BLaER1 treated with 17β-estradiol and CSF1 and Interleukin-3, amounts not matched to agents 10 nM and 100 nM (cell line): ENCODE results near the gene PKP1.

Source experiments
- H3K27ac ChIP-seq, 11 experiments: shearing (Covaris generic); formaldehyde crosslinking; 2 replicates each; pipeline ENCODE4 v1.8.1; 2022
- H3K27me3 ChIP-seq, 11 experiments: shearing (Covaris generic); formaldehyde crosslinking; 2 replicates each; pipeline ENCODE4 v1.8.1; 2022
- H3K36me3 ChIP-seq, 11 experiments: shearing (Covaris generic); formaldehyde crosslinking; 2 replicates each; pipeline ENCODE4 v1.8.1; 2022
- H3K4me1 ChIP-seq, 10 experiments: shearing (Covaris generic); formaldehyde crosslinking; 2 replicates each; pipeline ENCODE4 v1.8.1; 2022
- H3K4me2 ChIP-seq, 11 experiments: shearing (Covaris generic); formaldehyde crosslinking; 2 replicates each; pipeline ENCODE4 v1.8.1; 2022
- H3K4me3 ChIP-seq, 10 experiments: shearing (Covaris generic); formaldehyde crosslinking; 2 replicates each; pipeline ENCODE4 v1.8.1; 2022
- H3K9ac ChIP-seq, 11 experiments: shearing (Covaris generic); formaldehyde crosslinking; 2 replicates each; pipeline ENCODE4 v1.8.1; 2022
- H3K9me3 ChIP-seq, 11 experiments: shearing (Covaris generic); formaldehyde crosslinking; replicated peaks in 1 of 11; 2 replicates each; pipeline ENCODE4 v1.8.1; 2022
- H4K20me1 ChIP-seq, 11 experiments: shearing (Covaris generic); formaldehyde crosslinking; 2 replicates each; pipeline ENCODE4 v1.8.1; 2022
- Cebpa-rat ChIP-seq, 11 experiments: shearing (Covaris generic); IDR thresholded peaks; 2 replicates each; pipeline ENCODE4 v1.8.1; 2022

Gene PKP1

GRCh38 chr1:201274616-201275252, 8.6 kb upstream of the PKP1 start:
- H3K9me3 ChIP-seq: no peaks in the 10 kb centered on the region
- H3K27me3 ChIP-seq: no peaks in the 10 kb centered on the region
- H4K20me1 ChIP-seq: no peaks in the 10 kb centered on the region
- H3K27ac ChIP-seq: peak overlapping the region in 2 of 11 experiments; percentile 28 to 39; a peak in 2 of 22 replicates
- no peak for TF ChIP-seq Cebpa-rat (IDR thresholded peaks at IDR 0.05)
- H3K4me1 ChIP-seq: peaks cover 0 to 22% (median 9%) of the 10 kb centered on the region in 10 experiments; a peak in 14 of 20 replicates
- no peak overlapping the region; a peak in 1 of 22 replicates for H3K9ac ChIP-seq
- H3K4me3 ChIP-seq: no peak overlapping the region
- peak overlapping the region in 5 of 11 experiments; percentile 3 to 69 (median 36); a peak in 6 of 22 replicates for H3K4me2 ChIP-seq
- H3K36me3 ChIP-seq: no peaks in the 10 kb centered on the region

GRCh38 chr1:201275253-201275666, 8.0 kb upstream of the PKP1 start:
- Histone ChIP-seq H3K9me3 (no peaks in the 10 kb centered on the region), H3K27me3 (no peaks in the 10 kb centered on the region), H3K4me1 (peaks cover 0 to 18% (median 9%) of the 10 kb centered on the region in 10 experiments; a peak in 14 of 20 replicates), H3K4me3 (no peak overlapping the region), H4K20me1 (no peaks in the 10 kb centered on the region), H3K9ac (no peak overlapping the region), H3K4me2 (peak overlapping the region in 9 of 11 experiments; percentile 10 to 69 (median 20); a peak in 11 of 22 replicates), H3K36me3 (no peaks in the 10 kb centered on the region), H3K27ac (peak overlapping the region in 2 of 11 experiments; percentile 17 to 39; a peak in 3 of 22 replicates)
- no peak for TF ChIP-seq Cebpa-rat (IDR thresholded peaks at IDR 0.05)

- Histone ChIP-seq H3K4me3 (no peak overlapping the region), H3K9me3 (no peaks in the 10 kb centered on the region), H3K9ac (no peak overlapping the region), H3K36me3 (no peaks in the 10 kb centered on the region), H3K4me2 (no peak overlapping the region), H3K27me3 (peaks cover 0 to under 1% (median 0%) of the 10 kb centered on the region in 11 experiments; a peak in 1 of 22 replicates), H3K4me1 (peaks cover 0 to 18% (median 10%) of the 10 kb centered on the region in 10 experiments; a peak in 17 of 20 replicates), H4K20me1 (no peaks in the 10 kb centered on the region), H3K27ac (no peak overlapping the region)
- no peak for TF ChIP-seq Cebpa-rat (IDR thresholded peaks at IDR 0.05)
These were observed 6.4 kb upstream of the PKP1 start for GRCh38 chr1:201276891-201277290.

GRCh38 chr1:201277441-201277840, 5.9 kb upstream of the PKP1 start:
- Histone ChIP-seq H3K36me3 (no peaks in the 10 kb centered on the region), H3K9me3 (no peaks in the 10 kb centered on the region), H3K9ac (no peak overlapping the region), H4K20me1 (no peaks in the 10 kb centered on the region), H3K4me2 (no peak overlapping the region), H3K27ac (no peak overlapping the region), H3K4me3 (no peak overlapping the region), H3K27me3 (peaks cover 0 to 6% (median 2%) of the 10 kb centered on the region in 11 experiments; a peak in 8 of 22 replicates), H3K4me1 (peaks cover 4 to 18% (median 13%) of the 10 kb centered on the region in 10 experiments; a peak in 19 of 20 replicates)
- no peak for TF ChIP-seq Cebpa-rat (IDR thresholded peaks at IDR 0.05)

GRCh38 chr1:201279313-201279712, 4.0 kb upstream of the PKP1 start:
- Histone ChIP-seq H3K4me3 (no peak overlapping the region), H3K9me3 (peaks cover 0 to 7% (median 0%) of the 10 kb centered on the region in 11 experiments; a peak in 1 of 22 replicates), H3K4me1 (peaks cover 18 to 33% (median 28%) of the 10 kb centered on the region in 10 experiments), H4K20me1 (no peaks in the 10 kb centered on the region; a peak in 1 of 22 replicates), H3K4me2 (no peak overlapping the region), H3K27me3 (peaks cover 0 to 23% (median 17%) of the 10 kb centered on the region in 11 experiments; a peak in 17 of 22 replicates), H3K27ac (no peak overlapping the region), H3K36me3 (no peaks in the 10 kb centered on the region), H3K9ac (no peak overlapping the region)
- no peak for TF ChIP-seq Cebpa-rat (IDR thresholded peaks at IDR 0.05)

- no peaks in the 10 kb centered on the region; a peak in 1 of 22 replicates for H4K20me1 ChIP-seq
- TF ChIP-seq Cebpa-rat (IDR thresholded peaks at IDR 0.05): no peak
- H3K27me3 ChIP-seq: peaks cover 0 to 23% (median 17%) of the 10 kb centered on the region in 11 experiments; a peak in 17 of 22 replicates
- no peak overlapping the region for H3K4me3 ChIP-seq
- no peaks in the 10 kb centered on the region for H3K36me3 ChIP-seq
- no peak overlapping the region for H3K27ac ChIP-seq
- H3K9me3 ChIP-seq: peaks cover 0 to 8% (median 0%) of the 10 kb centered on the region in 11 experiments; a peak in 1 of 22 replicates
- H3K4me1 ChIP-seq: peaks cover 11 to 33% (median 28%) of the 10 kb centered on the region in 10 experiments; a peak in 19 of 20 replicates
- no peak overlapping the region for H3K4me2 ChIP-seq
- H3K9ac ChIP-seq: no peak overlapping the region
These were observed 2.4 kb upstream of the PKP1 start for GRCh38 chr1:201280884-201281283.

GRCh38 chr1:201281573-201281972, 1.7 kb upstream of the PKP1 start:
- Histone ChIP-seq H3K36me3 (no peaks in the 10 kb centered on the region), H3K27ac (no peak overlapping the region), H3K4me2 (peak overlapping the region in 2 of 11 experiments; percentile 78 to 91; a peak in 2 of 22 replicates), H3K4me1 (peaks cover 9 to 40% (median 34%) of the 10 kb centered on the region in 10 experiments; a peak in 19 of 20 replicates), H4K20me1 (no peaks in the 10 kb centered on the region; a peak in 1 of 22 replicates), H3K9me3 (peaks cover 0 to 8% (median 0%) of the 10 kb centered on the region in 11 experiments; a peak in 1 of 22 replicates), H3K27me3 (peaks cover 0 to 23% (median 17%) of the 10 kb centered on the region in 11 experiments; a peak in 17 of 22 replicates), H3K9ac (no peak overlapping the region), H3K4me3 (no peak overlapping the region)
- TF ChIP-seq Cebpa-rat (IDR thresholded peaks at IDR 0.05): no peak

GRCh38 chr1:201282216-201282615, 1.1 kb upstream of the PKP1 start:
- Histone ChIP-seq H3K9ac (no peak overlapping the region), H3K4me1 (peaks cover 9 to 45% (median 34%) of the 10 kb centered on the region in 10 experiments; a peak in 19 of 20 replicates), H3K4me2 (peak overlapping the region in 6 of 11 experiments; percentile 71 to 91 (median 76); a peak in 12 of 22 replicates), H3K27ac (no peak overlapping the region), H3K36me3 (no peaks in the 10 kb centered on the region), H3K27me3 (peaks cover 0 to 23% (median 17%) of the 10 kb centered on the region in 11 experiments; a peak in 17 of 22 replicates), H3K9me3 (peaks cover 0 to 8% (median 0%) of the 10 kb centered on the region in 11 experiments; a peak in 1 of 22 replicates), H4K20me1 (no peaks in the 10 kb centered on the region; a peak in 1 of 22 replicates), H3K4me3 (no peak overlapping the region)
- no peak for TF ChIP-seq Cebpa-rat (IDR thresholded peaks at IDR 0.05)
